HCT116 (cell line): Measurements from ENCODE around the gene SCN4A. TPM values are rescaled to one million over a fixed set of nuclear protein-coding genes. Genes with fewer than 3 reads are reported as not detected.

ENCODE experiments used
- ATAC-seq: fragments of 200-7000 bp; cut with Tn5 transposase; 2 replicates; pipeline ENCODE4 v1.9.1; 2020; ENCODE audit warnings: mild to moderate bottlenecking, moderate library complexity
- BruUV-seq: library from RNA; stranded (reverse); fragments of 400-500 nt; replicated peaks from 2 replicates; lab custom pipeline; 2021; lab: Mats Ljungman, UMichigan
- CTCF ChIA-PET: fragments of 300-600 bp; sonication (Branson Sonifier 250); formaldehyde crosslinking; loops from one replicate; lab custom pipeline; 2021; ENCODE audit warnings: antibody characterized with exemption; lab: Charles Lee
- POLR2A ChIA-PET: fragments of 300-600, 350-600 bp; sonication (Branson Sonifier 250); formaldehyde crosslinking; loops from one replicate; lab custom pipeline; 2021; ENCODE audit warnings: antibody characterized with exemption; lab: Charles Lee
- RAD21 ChIA-PET, 2 experiments: fragments of 300-600 bp; sonication (Branson Sonifier 250); formaldehyde crosslinking; loops; one replicate each; lab custom pipeline; 2023; ENCODE audit warnings: low total read pairs in 2 of 2; ENCODE audit not compliant: uncharacterized antibody in 2 of 2, unreplicated experiment in 2 of 2, low non-redundant PET in 1 of 2; lab: Charles Lee
- DNase-seq: peaks from one replicate; pipeline ENCODE4 v3.0.0-alpha.2; 2010; ENCODE audit warnings: low read depth, low spot score
- H2AFZ ChIP-seq: fragments of 200-600 bp; shearing (Covaris generic), sonication (generic); 2 replicates; pipeline ENCODE4 v1.6.1; 2017; ENCODE audit warnings: low read depth, mixed run types, mixed read lengths, antibody characterized with exemption, low read length; ENCODE audit not compliant: poor library complexity, severe bottlenecking
- H3K27ac ChIP-seq: 2 replicates; pipeline ENCODE4 v1.5.1; 2012; ENCODE audit warnings: low read depth, low read length
- H3K27me3 ChIP-seq: fragments of 200-600 bp; sonication (generic); 2 replicates; pipeline ENCODE4 v1.6.1; 2016; ENCODE audit warnings: mixed run types, low read length, mixed read lengths; ENCODE audit not compliant: insufficient read depth
- H3K36me3 ChIP-seq, 2 experiments: fragments of 200-500 bp in 1 of 2; fragments of 200-600 bp in 1 of 2; sonication (Bioruptor generic) in 1 of 2; sonication (generic) in 1 of 2; 2 replicates each; pipeline versions ENCODE4 v1.5.1 to v1.6.1; 2014 to 2016; ENCODE audit warnings: low read length in 2 of 2, inconsistent platforms in 1 of 2, mixed read lengths in 1 of 2, mixed run types in 1 of 2; ENCODE audit not compliant: insufficient read depth in 2 of 2, control insufficient read depth in 1 of 2
- H3K4me1 ChIP-seq, 2 experiments: fragments of 200-600 bp in 1 of 2; sonication (generic) in 1 of 2; 2 replicates each; pipeline versions ENCODE4 v1.5.1 to v1.6.1; 2012 to 2017; ENCODE audit warnings: low read length in 2 of 2, inconsistent platforms in 1 of 2, mild to moderate bottlenecking in 1 of 2, mixed read lengths in 1 of 2, mixed run types in 1 of 2, moderate library complexity in 1 of 2; ENCODE audit not compliant: insufficient read depth in 2 of 2, control insufficient read depth in 1 of 2
- H3K4me2 ChIP-seq: fragments of 200-600 bp; sonication (generic); 2 replicates; pipeline ENCODE4 v1.6.1; 2017; ENCODE audit warnings: mixed run types, low read length, mixed read lengths
- H3K4me3 ChIP-seq, 2 experiments: fragments of 200-600 bp in 1 of 2; sonication (generic) in 1 of 2; replicated peaks in 1 of 2; 2 replicates each; pipeline ENCODE4 v1.5.1; 2011 to 2016; ENCODE audit warnings: low read length in 2 of 2, control low read depth in 1 of 2, low read depth in 1 of 2, mild to moderate bottlenecking in 1 of 2, mixed read lengths in 1 of 2, mixed run types in 1 of 2
- H3K79me2 ChIP-seq: fragments of 200-600 bp; sonication (generic); 2 replicates; pipeline ENCODE4 v1.6.1; 2017; ENCODE audit warnings: mild to moderate bottlenecking, mixed run types, low read length, moderate library complexity, mixed read lengths; ENCODE audit not compliant: insufficient read depth
- H3K9ac ChIP-seq: fragments of 200-600 bp; sonication (generic); 2 replicates; pipeline ENCODE4 v1.6.1; 2016; ENCODE audit warnings: low read length, mixed read lengths
- H3K9me2 ChIP-seq: fragments of 200-600 bp; sonication (generic), shearing (Covaris generic); 2 replicates; pipeline ENCODE4 v1.6.1; 2017; ENCODE audit warnings: mixed run types, mild to moderate bottlenecking, moderate library complexity; ENCODE audit not compliant: insufficient read depth
- H3K9me3 ChIP-seq, 2 experiments: fragments of 200-500 bp in 1 of 2; fragments of 200-600 bp in 1 of 2; sonication (Bioruptor generic) in 1 of 2; sonication (generic) in 1 of 2; 2 replicates each; pipeline ENCODE4 v1.6.1; 2014 to 2017; ENCODE audit warnings: low read length in 2 of 2, mixed read lengths in 2 of 2, inconsistent platforms in 1 of 2, low read depth in 1 of 2, mild to moderate bottlenecking in 1 of 2, mixed run types in 1 of 2, moderate library complexity in 1 of 2; ENCODE audit not compliant: control insufficient read depth in 1 of 2, insufficient read depth in 1 of 2
- H4K20me1 ChIP-seq: fragments of 200-600 bp; sonication (generic), shearing (Covaris generic); 2 replicates; pipeline ENCODE4 v1.6.1; 2017; ENCODE audit warnings: mixed run types, mild to moderate bottlenecking, moderate library complexity; ENCODE audit not compliant: insufficient read depth
- CEBPB ChIP-seq: IDR thresholded peaks from 2 replicates; pipeline ENCODE4 v1.6.1; 2012; ENCODE audit warnings: low read depth
- CTCF ChIP-seq, 3 experiments: fragments of 200-600 bp in 1 of 3; sonication (generic) in 1 of 3; IDR thresholded peaks in 2 of 3; conservative IDR thresholded peaks in 1 of 3; 2 replicates each; pipeline ENCODE4 v1.5.1; 2012 to 2017; ENCODE audit warnings: low read depth in 2 of 3, low read length in 2 of 3, antibody characterized with exemption in 1 of 3, borderline replicate concordance in 1 of 3, control low read depth in 1 of 3, mild to moderate bottlenecking in 1 of 3, mixed read lengths in 1 of 3, mixed run types in 1 of 3, moderate library complexity in 1 of 3; ENCODE audit not compliant: insufficient read depth in 1 of 3
- ELF1 ChIP-seq: IDR thresholded peaks from 2 replicates; pipeline ENCODE4 v1.6.1; 2012; ENCODE audit warnings: low read depth, borderline replicate concordance
- EZH2 ChIP-seq: fragments of 200-600 bp; sonication (generic); IDR thresholded peaks from 2 replicates; pipeline ENCODE4 v1.6.1; 2017; ENCODE audit warnings: antibody characterized with exemption, mixed run types
- POLR2A ChIP-seq: IDR thresholded peaks from 2 replicates; pipeline ENCODE4 v1.7.0; 2011; ENCODE audit warnings: borderline replicate concordance; ENCODE audit not compliant: insufficient read depth, insufficient read length; ENCODE audit errors: extremely low read depth
- REST ChIP-seq: IDR thresholded peaks from 2 replicates; pipeline ENCODE4 v1.6.1; 2012; ENCODE audit warnings: low read depth
- SP1 ChIP-seq: IDR thresholded peaks from 2 replicates; pipeline ENCODE4 v1.6.1; 2012; ENCODE audit warnings: low read depth
- intact Hi-C: fragments of 100-400 bp; cut with micrococcal nuclease; formaldehyde crosslinking; loops from 2 replicates; pipeline ENCODE4 v1.10.0; 2022
- total RNA-seq: library from RNA; stranded (reverse); gene quantifications from one replicate; pipeline ENCODE4 v1.2.1, GENCODE V29; 2021; ENCODE audit not compliant: unreplicated experiment

Gene SCN4A
- total RNA-seq, 1 experiment from 2014 or later, result 2.7 TPM

- H3K27ac ChIP-seq, result no peak overlapping the region
- intact Hi-C loops, result no loop called here
- no peaks in the 10 kb centered on the region for H3K9me3 ChIP-seq
- ChIA-PET POLR2A (no interaction called here), RAD21 (no interaction called here), CTCF (interaction anchor here (0.8 to 3.9 kb wide), 4 partner anchors 13 to 200 kb away, joined by 3 to 17 read pairs (median 3); no protein-coding TSS in a partner anchor)
- no peaks in the 10 kb centered on the region for H3K9me2 ChIP-seq
- no peak overlapping the region for H3K4me2 ChIP-seq
- no peaks in the 10 kb centered on the region for H3K27me3 ChIP-seq
- H3K36me3 ChIP-seq, result no peaks in the 10 kb centered on the region
- DNase-seq (no peak), ATAC-seq (no peak)
- H4K20me1 ChIP-seq, result no peaks in the 10 kb centered on the region
- H3K4me1 ChIP-seq, result peaks cover 0 to 11% of the 10 kb centered on the region in 2 experiments; a peak in 3 of 4 replicates
- H3K4me3 ChIP-seq, result no peak overlapping the region
- no TSS peak for BruUV-seq
- no peaks in the 10 kb centered on the region for H3K79me2 ChIP-seq
- TF ChIP-seq CEBPB (no peak), POLR2A (no peak), REST (no peak), CTCF (IDR thresholded peaks at IDR 0.05 in 2 of 3, conservative IDR thresholded peaks at IDR 0.05 in 1 of 3; ENCODE audit: borderline replicate concordance in 1 of 3, insufficient read depth in 1 of 3, low read depth in 2 of 3, low read length in 2 of 3) (no peak), SP1 (no peak), ELF1 (no peak), EZH2 (no peak)
- H2AFZ ChIP-seq, result no peak overlapping the region
- H3K9ac ChIP-seq, result no peak overlapping the region
Observed at GRCh38 chr17:63933598-63933997, 39.1 kb downstream of the SCN4A start.
